OCI-LY3 (cell line): ENCODE data around the gene USP32.

Experiments used
- CTCF ChIP-seq: fragments of 200-600, 300-600 bp; sonication (generic); IDR thresholded peaks from 2 replicates; pipeline ENCODE4 v1.5.1; 2014; ENCODE audit warnings: antibody characterized with exemption, low read length, low read depth
- EZH2phosphoT487 ChIP-seq: fragments of 200-600 bp; shearing (Covaris generic); IDR thresholded peaks from 2 replicates; pipeline ENCODE4 v1.6.1; 2018; ENCODE audit warnings: antibody characterized with exemption, mixed run types, low read depth

- TF ChIP-seq CTCF (peak; percentile 87), EZH2phosphoT487 (no peak)
Observed at GRCh38 chr17:60142872-60143499, 248.9 kb downstream of the USP32 start.
